ENCODE measurements around the gene FBXW12. TPM values are rescaled to one million over a fixed set of nuclear protein-coding genes. Genes with fewer than 3 reads are reported as not detected.

Gene FBXW12
- total and polyA plus RNA-seq, 2 of the 8 experiments (the other 6 are each of a cell fraction or from before 2014, with no cell fraction given): 0.35 to 0.85 TPM

DNA sequence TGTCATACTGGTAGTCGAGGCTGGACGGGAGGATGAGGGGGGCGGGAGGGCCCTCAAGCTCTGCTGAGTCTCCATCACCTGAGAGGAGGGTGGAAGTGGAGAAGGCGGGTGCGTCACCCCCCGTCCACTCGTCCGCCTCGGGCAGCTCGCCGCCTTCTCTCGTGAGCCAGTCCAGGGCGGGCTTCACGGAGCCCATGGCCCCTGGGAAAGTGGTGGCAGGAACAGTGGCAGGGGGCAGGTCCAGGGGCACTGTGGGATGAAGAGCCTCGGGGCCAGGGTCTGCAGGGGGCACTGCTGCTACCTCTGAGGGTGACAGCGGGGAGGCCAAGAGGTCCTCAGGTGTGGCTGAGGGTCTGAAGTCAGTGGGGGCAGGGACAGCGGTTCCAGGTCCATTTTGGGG is 47.6 kb downstream of the FBXW12 start (continued):
- TF ChIP-seq JUN (IDR thresholded peaks at IDR 0.05; ENCODE audit: low read depth, low read length): no peak
- TF ChIP-seq POLR2AphosphoS5 (IDR thresholded peaks at IDR 0.05; ENCODE audit: low read depth, low read length): no peak; the same call in 1 of the 2 replicates
- no peak for TF ChIP-seq JUND (IDR thresholded peaks at IDR 0.05; ENCODE audit: low read length)
- TF ChIP-seq KDM1A (IDR thresholded peaks at IDR 0.05; ENCODE audit: borderline replicate concordance, low read length): no peak
- no peak for TF ChIP-seq FOSL1 (IDR thresholded peaks at IDR 0.05; ENCODE audit: insufficient read depth, low read depth, low read length)
- no peak for TF ChIP-seq CBX8 (IDR thresholded peaks at IDR 0.05; ENCODE audit: borderline replicate concordance, low read depth, low read length)
- TF ChIP-seq TAF7 (optimal IDR thresholded peaks at IDR 0.05; ENCODE audit: borderline replicate concordance, low read depth, low read length): no peak
- no peak for TF ChIP-seq BCL11A (IDR thresholded peaks at IDR 0.05; ENCODE audit: low read depth in 2 of 2, low read length in 2 of 2)
- TF ChIP-seq ZNF274 (IDR thresholded peaks at IDR 0.05; ENCODE audit: borderline replicate concordance, extremely low read depth, low read length): no peak

Data from H1 (cell line).